HFF-Myc (cell line): ENCODE measurements around the gene IER2.

Source experiments
- DNase-seq: peaks from one replicate; pipeline ENCODE4 v3.0.0-alpha.2; 2011; ENCODE audit warnings: low read depth; ENCODE audit errors: extremely low read depth
- H3K4me3 ChIP-seq: replicated peaks from 2 replicates; pipeline ENCODE4 v1.5.1; 2011; ENCODE audit warnings: low read depth, mild to moderate bottlenecking, control low read depth, low read length
- TF ChIP-seq, protein P1 (sequence below): IDR thresholded peaks from 2 replicates; pipeline ENCODE4 v1.5.1; 2012; ENCODE audit warnings: mild to moderate bottlenecking, low read depth, low read length, control low read depth; ENCODE audit errors: missing control alignments

Gene IER2, protein sequence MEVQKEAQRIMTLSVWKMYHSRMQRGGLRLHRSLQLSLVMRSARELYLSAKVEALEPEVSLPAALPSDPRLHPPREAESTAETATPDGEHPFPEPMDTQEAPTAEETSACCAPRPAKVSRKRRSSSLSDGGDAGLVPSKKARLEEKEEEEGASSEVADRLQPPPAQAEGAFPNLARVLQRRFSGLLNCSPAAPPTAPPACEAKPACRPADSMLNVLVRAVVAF

DNA sequence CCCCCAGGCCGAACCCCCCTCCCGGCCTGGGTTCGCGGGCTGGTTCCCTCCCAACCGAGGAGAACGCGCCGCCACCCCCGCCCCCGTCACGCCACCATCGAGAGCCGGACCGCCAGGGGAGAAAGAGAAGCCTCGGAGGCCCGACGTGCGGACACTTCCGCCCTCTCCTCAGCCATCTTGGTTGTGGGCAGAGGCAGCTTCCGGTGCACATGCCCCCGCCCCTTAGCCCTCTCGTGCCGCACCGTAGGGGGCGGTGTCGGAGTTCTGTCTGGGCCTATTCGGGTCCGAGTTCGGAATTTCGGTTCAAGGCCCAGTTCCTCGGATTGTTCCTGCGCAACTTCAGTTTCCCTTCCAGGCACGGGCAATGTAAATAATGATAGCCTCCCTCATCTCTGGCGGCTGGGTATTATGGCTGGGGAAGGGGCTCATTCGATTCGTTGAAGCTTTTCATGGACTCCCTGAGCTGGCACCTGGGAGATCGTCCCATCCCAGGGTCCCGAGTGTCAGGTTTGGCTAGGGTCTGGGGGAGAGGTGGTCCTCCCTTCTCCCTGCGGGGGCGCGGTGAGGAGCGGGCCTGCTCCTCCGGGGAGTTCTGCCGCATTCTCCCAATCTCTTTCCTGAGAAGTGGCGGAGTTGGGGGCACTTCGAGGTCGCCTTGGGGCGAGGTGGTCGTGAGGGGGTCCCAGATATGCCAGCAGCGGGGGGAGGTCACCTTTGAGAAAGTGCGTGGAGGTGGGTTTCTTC lies at the start of gene IER2, which contains the start of gene STX10:
TSS of gene IER2 (plus strand) at position 225 of the 744 bp plus-strand sequence. CDS start 2,776 bp downstream, outside the sequence.
TSS of gene STX10 (minus strand) at position 189 of the 744 bp plus-strand sequence. CDS start 202 bp downstream, outside the sequence.
- TF ChIP-seq, protein P1, sequence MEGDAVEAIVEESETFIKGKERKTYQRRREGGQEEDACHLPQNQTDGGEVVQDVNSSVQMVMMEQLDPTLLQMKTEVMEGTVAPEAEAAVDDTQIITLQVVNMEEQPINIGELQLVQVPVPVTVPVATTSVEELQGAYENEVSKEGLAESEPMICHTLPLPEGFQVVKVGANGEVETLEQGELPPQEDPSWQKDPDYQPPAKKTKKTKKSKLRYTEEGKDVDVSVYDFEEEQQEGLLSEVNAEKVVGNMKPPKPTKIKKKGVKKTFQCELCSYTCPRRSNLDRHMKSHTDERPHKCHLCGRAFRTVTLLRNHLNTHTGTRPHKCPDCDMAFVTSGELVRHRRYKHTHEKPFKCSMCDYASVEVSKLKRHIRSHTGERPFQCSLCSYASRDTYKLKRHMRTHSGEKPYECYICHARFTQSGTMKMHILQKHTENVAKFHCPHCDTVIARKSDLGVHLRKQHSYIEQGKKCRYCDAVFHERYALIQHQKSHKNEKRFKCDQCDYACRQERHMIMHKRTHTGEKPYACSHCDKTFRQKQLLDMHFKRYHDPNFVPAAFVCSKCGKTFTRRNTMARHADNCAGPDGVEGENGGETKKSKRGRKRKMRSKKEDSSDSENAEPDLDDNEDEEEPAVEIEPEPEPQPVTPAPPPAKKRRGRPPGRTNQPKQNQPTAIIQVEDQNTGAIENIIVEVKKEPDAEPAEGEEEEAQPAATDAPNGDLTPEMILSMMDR, result peak; percentile 58
- DNase-seq, result no peak
- peak within 1 kb of the TSS; percentile 69 for H3K4me3 ChIP-seq

DNA sequence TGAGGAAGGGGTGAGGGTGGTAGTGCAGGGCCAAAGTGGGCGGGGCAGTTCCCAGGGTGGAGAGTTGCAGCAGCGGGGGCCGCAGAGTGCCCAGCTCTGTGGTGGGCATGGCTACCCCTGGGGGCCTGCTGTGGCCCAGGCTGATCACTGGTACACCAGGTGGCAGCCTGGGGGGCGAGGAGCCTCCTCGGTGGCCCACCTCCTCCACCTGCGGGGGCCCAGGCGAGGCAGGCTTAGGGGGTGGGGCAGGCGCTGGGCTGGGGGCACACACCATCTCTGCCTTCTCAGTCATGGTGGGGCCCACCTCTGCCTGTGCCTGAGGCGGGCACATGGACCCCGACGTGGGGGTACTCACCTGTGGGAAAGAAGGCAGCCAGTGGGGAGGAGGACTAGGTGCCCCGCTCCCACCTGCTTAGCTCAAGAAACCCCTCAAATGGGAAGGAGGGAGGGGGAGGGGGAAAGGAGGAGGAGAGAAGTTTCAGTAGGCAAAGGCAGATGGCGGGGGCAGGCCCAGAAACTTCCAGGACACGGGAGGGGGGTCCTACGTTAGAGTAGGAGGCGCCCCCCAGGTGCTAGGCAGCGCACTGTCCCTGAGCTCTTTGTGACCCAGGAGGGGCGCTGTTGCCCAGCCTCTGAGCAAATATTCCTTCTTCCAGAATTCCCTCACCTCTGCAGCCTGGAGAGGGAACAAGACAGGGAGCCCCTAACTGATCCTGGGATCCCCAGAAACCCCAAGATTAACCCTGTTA lies 49.2 kb upstream of the IER2 start:
- DNase-seq, result no peak

DNA sequence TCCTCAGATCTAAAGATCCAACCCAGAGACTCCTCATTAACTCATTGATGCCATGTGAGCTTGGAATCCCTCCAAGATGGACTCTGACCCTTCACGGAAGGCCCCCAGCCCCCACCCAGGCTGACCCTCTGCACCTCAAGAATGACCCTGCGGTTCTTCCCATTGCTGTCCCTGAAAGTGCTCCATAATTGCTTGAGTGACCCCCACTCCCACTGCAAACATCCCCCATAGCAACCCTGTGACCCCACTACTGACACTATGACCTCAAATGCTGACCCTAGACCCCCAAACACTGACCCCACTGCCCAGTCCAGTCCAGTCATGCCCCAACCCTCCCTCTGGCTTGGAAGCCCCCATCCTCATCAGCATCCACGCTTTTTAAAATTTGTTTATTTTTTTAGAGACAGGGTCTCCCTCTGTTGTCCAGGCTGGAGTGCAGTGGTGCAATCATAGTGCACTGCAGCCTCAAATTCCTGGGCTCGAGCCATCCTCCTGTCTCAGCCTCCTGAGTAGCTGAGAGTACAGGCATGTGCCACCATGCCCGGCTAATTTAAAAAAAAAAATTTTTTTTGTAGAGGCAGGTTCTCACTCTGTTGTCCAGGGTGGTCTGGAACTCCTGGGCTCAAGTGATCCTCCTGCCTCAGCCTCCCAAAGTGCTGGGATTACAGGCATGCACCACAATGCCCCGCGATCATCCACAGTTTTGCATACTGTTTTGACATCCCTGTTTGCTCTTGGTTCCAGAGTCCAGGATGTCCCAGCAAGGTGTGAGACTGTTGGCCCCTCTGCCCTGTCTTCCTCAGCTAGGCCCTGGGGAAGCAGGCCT lies 48.4 kb upstream of the IER2 start:
- no peak for DNase-seq
- TF ChIP-seq, protein P1, result no peak
- H3K4me3 ChIP-seq, result no peak overlapping the region

More for the DNA sequence above, 49.2 kb upstream of the IER2 start:
- TF ChIP-seq, protein P1, result no peak
- no peak overlapping the region for H3K4me3 ChIP-seq

DNA sequence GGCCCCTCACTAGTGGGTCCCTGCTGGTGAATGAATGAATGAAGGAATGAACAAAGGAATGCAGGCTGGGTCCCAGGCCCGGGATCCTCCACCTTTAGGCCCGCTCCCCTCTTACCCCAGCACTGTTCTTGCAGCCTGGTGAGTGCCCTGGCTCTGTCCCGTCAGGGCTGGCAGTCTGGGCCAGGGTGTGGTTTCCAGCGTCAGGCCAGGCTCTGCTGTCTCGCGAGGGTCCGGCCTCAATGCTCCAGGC lies 47.9 kb upstream of the IER2 start:
- no peak overlapping the region; the same call in 1 of the 2 replicates for H3K4me3 ChIP-seq
- TF ChIP-seq, protein P1, result no peak
- DNase-seq, result no peak

DNA sequence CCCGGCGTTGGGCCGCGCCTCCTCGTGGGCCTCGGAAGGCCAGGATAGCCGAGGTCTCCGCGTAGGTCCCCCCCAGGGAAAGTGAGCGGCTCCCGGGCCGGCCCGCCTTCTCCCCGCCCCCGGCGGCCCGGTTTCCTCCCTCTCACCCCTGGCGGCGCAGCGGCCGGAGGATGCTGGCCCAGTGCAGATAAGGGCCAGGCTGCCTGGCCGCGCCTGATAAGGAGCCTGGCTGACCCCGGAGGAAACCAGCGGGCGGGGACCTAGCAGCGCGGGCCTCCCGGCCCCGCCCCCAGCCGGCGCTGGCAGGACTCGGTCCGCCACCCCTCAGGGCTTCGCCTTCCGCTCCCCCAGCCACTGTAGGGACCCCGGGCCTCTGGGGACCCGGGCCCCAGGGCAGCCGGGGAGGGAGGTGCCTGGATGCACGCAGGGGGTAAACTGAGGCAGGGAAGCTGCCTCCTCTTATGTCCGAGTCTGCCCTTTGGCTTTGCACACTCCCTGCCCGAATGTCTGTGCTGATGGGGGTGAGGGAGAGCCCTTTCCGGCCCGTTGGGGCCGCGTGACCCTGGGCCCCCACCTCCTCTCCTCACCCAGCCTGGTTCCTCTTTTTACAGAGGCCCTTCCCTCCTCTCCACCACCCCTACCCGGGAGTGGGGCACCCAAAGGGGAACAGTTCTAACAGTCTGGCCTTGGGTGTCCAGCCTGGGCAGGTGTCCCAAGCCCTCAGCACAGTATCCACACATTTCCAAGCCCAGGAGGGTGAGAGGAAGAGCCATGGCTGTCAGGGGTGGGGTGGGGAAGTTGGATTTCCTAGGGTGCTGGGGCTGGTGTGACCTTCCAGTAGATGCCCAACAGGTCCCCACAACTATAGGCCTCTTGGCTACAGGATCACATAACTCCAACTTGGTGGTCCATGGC lies 47.3 kb upstream of the IER2 start, which contains the start of gene LYL1:
TSS of gene LYL1 (minus strand) at position 193 of the 915 bp plus-strand sequence. CDS start 1,687 bp downstream, outside the sequence.
- TF ChIP-seq, protein P1, result no peak
- DNase-seq, result no peak
- no peak within 1 kb of the TSS; the same call in 1 of the 2 replicates for H3K4me3 ChIP-seq
